ENCODE results near the gene DND1.

DNA sequence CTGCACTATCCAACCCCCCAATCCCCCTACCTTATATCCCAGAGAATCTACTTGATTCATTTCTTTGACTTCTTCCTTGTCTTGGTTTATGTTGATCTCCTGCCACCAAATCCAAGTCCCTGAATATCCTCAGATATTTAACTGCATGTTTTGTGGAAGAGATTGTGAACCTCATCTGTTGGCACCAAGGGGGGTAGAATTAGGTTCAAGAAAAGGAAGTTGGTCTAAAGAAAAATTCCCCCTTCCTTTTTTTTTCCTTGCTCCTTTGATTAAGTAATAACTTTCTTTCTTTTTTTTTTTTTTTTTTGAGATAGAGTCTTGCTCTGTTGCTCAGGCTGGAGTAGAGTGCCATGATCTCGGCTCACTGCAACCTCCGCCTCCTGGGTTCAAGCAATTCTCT, 39.9 kb downstream of the DND1 start:
- TF ChIP-seq EZH2phosphoT487 (IDR thresholded peaks at IDR 0.05; ENCODE audit: low read depth, severe bottlenecking, unreplicated experiment): no peak
- TF ChIP-seq, protein P1, sequence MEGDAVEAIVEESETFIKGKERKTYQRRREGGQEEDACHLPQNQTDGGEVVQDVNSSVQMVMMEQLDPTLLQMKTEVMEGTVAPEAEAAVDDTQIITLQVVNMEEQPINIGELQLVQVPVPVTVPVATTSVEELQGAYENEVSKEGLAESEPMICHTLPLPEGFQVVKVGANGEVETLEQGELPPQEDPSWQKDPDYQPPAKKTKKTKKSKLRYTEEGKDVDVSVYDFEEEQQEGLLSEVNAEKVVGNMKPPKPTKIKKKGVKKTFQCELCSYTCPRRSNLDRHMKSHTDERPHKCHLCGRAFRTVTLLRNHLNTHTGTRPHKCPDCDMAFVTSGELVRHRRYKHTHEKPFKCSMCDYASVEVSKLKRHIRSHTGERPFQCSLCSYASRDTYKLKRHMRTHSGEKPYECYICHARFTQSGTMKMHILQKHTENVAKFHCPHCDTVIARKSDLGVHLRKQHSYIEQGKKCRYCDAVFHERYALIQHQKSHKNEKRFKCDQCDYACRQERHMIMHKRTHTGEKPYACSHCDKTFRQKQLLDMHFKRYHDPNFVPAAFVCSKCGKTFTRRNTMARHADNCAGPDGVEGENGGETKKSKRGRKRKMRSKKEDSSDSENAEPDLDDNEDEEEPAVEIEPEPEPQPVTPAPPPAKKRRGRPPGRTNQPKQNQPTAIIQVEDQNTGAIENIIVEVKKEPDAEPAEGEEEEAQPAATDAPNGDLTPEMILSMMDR (IDR thresholded peaks at IDR 0.05; ENCODE audit: poor library complexity): no peak
- TF ChIP-seq EZH2 (IDR thresholded peaks at IDR 0.05; ENCODE audit: borderline replicate concordance): no peak
